DOHH2 (cell line): ENCODE measurements around the gene CYP4F12.

Experiments
- H3F3A ChIP-seq: fragments of 200-600 bp; sonication (generic), shearing (Covaris generic); 2 replicates; pipeline ENCODE4 v1.6.0; 2016; ENCODE audit warnings: antibody characterized with exemption, mild to moderate bottlenecking; ENCODE audit not compliant: control insufficient read depth, insufficient read depth
- H3K27ac ChIP-seq: fragments of 200-600 bp; sonication (generic); 2 replicates; pipeline ENCODE4 v1.5.1; 2014; ENCODE audit warnings: low read depth, mild to moderate bottlenecking, low read length, moderate library complexity
- H3K27me3 ChIP-seq: fragments of 200-600 bp; sonication (generic); 2 replicates; pipeline ENCODE4 v1.6.1; 2014; ENCODE audit warnings: mild to moderate bottlenecking, low read length, mixed read lengths; ENCODE audit not compliant: control insufficient read depth
- H3K36me3 ChIP-seq: fragments of 200-600 bp; sonication (generic); 2 replicates; pipeline ENCODE4 v1.6.1; 2014; ENCODE audit warnings: mild to moderate bottlenecking, low read length, moderate library complexity, mixed read lengths; ENCODE audit not compliant: control insufficient read depth
- H3K4me1 ChIP-seq: fragments of 200-600 bp; sonication (generic); 2 replicates; pipeline ENCODE4 v1.6.1; 2014; ENCODE audit warnings: mild to moderate bottlenecking, low read length, mixed read lengths; ENCODE audit not compliant: control insufficient read depth
- H3K4me2 ChIP-seq: fragments of 200-600 bp; sonication (generic); 2 replicates; pipeline ENCODE4 v1.6.0; 2014; ENCODE audit warnings: mild to moderate bottlenecking, low read length, moderate library complexity
- H3K4me3 ChIP-seq: fragments of 200-600 bp; sonication (generic); 2 replicates; pipeline ENCODE4 v1.5.1; 2014; ENCODE audit warnings: mild to moderate bottlenecking, low read length, mixed read lengths
- H3K79me2 ChIP-seq: fragments of 200-600 bp; sonication (generic); 2 replicates; pipeline ENCODE4 v1.6.1; 2014; ENCODE audit warnings: mild to moderate bottlenecking, low read length, mixed read lengths; ENCODE audit not compliant: control insufficient read depth
- H3K9me2 ChIP-seq: fragments of 200-600 bp; sonication (generic); replicated peaks from 2 replicates; pipeline ENCODE4 v1.6.1; 2014; ENCODE audit warnings: mild to moderate bottlenecking, low read length, mixed read lengths; ENCODE audit not compliant: control insufficient read depth
- H3K9me3 ChIP-seq: fragments of 200-600 bp; sonication (generic); 2 replicates; pipeline ENCODE4 v1.6.1; 2014; ENCODE audit warnings: antibody characterized with exemption, low read length, mixed read lengths; ENCODE audit not compliant: control insufficient read depth, insufficient read depth
- H4K20me1 ChIP-seq: fragments of 200-600 bp; sonication (generic); 2 replicates; pipeline ENCODE4 v1.6.0; 2014; ENCODE audit warnings: low read depth, mild to moderate bottlenecking, antibody characterized with exemption, low read length, moderate library complexity; ENCODE audit not compliant: control insufficient read depth, insufficient read depth
- CTCF ChIP-seq: fragments of 200-600 bp; sonication (generic); IDR thresholded peaks from one replicate; pipeline ENCODE4 v1.5.1; 2014; ENCODE audit warnings: antibody characterized with exemption, mild to moderate bottlenecking, low read depth, low read length; ENCODE audit not compliant: poor library complexity, severe bottlenecking
- EZH2phosphoT487 ChIP-seq: fragments of 200-600 bp; sonication (generic); IDR thresholded peaks from 2 replicates; pipeline ENCODE4 v1.6.1; 2017; ENCODE audit warnings: borderline replicate concordance, mild to moderate bottlenecking, antibody characterized with exemption, low read length, moderate library complexity, mixed read lengths

Gene CYP4F12

GRCh38 chr19:15684828-15685227, 11.9 kb downstream of the CYP4F12 start:
- Histone ChIP-seq H3K9me3 (no peaks in the 10 kb centered on the region), H3K36me3 (no peaks in the 10 kb centered on the region), H3K27me3 (no peaks in the 10 kb centered on the region), H3F3A (no peaks in the 10 kb centered on the region), H3K9me2 (no peaks in the 10 kb centered on the region), H3K4me1 (no peaks in the 10 kb centered on the region), H4K20me1 (no peaks in the 10 kb centered on the region), H3K27ac (no peak overlapping the region), H3K4me2 (no peak overlapping the region), H3K79me2 (no peaks in the 10 kb centered on the region), H3K4me3 (no peak overlapping the region)
- no peak for TF ChIP-seq EZH2phosphoT487
- no peak for TF ChIP-seq CTCF

GRCh38 chr19:15696654-15697194, 23.8 kb downstream of the CYP4F12 start:
- Histone ChIP-seq H4K20me1 (no peaks in the 10 kb centered on the region), H3K36me3 (no peaks in the 10 kb centered on the region), H3K27ac (no peak overlapping the region), H3K9me3 (no peaks in the 10 kb centered on the region), H3K4me2 (no peak overlapping the region), H3K4me3 (no peak overlapping the region), H3F3A (no peaks in the 10 kb centered on the region), H3K4me1 (peaks cover 7% of the 10 kb centered on the region), H3K79me2 (no peaks in the 10 kb centered on the region), H3K9me2 (no peaks in the 10 kb centered on the region), H3K27me3 (no peaks in the 10 kb centered on the region; the same call in 1 of the 2 replicates)
- TF ChIP-seq CTCF, result no peak
- TF ChIP-seq EZH2phosphoT487, result no peak

- no peaks in the 10 kb centered on the region for H3F3A ChIP-seq
- H3K27me3 ChIP-seq, result no peaks in the 10 kb centered on the region; the same call in 1 of the 2 replicates
- H3K9me2 ChIP-seq, result no peaks in the 10 kb centered on the region
- no peak overlapping the region for H3K27ac ChIP-seq
- H3K36me3 ChIP-seq, result no peaks in the 10 kb centered on the region
- H3K4me2 ChIP-seq, result no peak overlapping the region
- H3K79me2 ChIP-seq, result no peaks in the 10 kb centered on the region
- no peak overlapping the region for H3K4me3 ChIP-seq
- TF ChIP-seq CTCF (no peak), EZH2phosphoT487 (no peak)
- no peaks in the 10 kb centered on the region for H3K9me3 ChIP-seq
- H4K20me1 ChIP-seq, result no peaks in the 10 kb centered on the region
- peaks cover 8% of the 10 kb centered on the region for H3K4me1 ChIP-seq
Observed at GRCh38 chr19:15701757-15702533, 29.1 kb downstream of the CYP4F12 start.
